HepG2 (cell line): Measurements from ENCODE around the gene TBXA2R. TPM values are rescaled to one million over a fixed set of nuclear protein-coding genes. Genes with fewer than 3 reads are reported as not detected.

Source experiments
- CCAR2 ChIP-seq: fragments of 200-400 bp; formaldehyde crosslinking; optimal IDR thresholded peaks from 2 replicates; pipeline ENCODE3; 2018; ENCODE audit warnings: low read depth, mild to moderate bottlenecking, low read length, moderate library complexity
- FOXC1 ChIP-seq: sonication (generic); formaldehyde crosslinking; IDR thresholded peaks from 2 replicates; pipeline ENCODE4 v1.8.0; 2022; ENCODE audit warnings: mild to moderate bottlenecking, missing genetic modification reagents, borderline replicate concordance
- HNRNPL ChIP-seq: fragments of 200-400 bp; formaldehyde crosslinking; IDR thresholded peaks from 2 replicates; pipeline ENCODE4 v1.6.1; 2017; ENCODE audit warnings: mild to moderate bottlenecking, low read depth, low read length
- JUN ChIP-seq: sonication (generic); formaldehyde crosslinking; IDR thresholded peaks from 2 replicates; pipeline ENCODE4 v1.4.0; 2020; ENCODE audit warnings: mild to moderate bottlenecking, missing genetic modification reagents
- PTBP1 ChIP-seq: fragments of 200-400 bp; formaldehyde crosslinking; IDR thresholded peaks from 2 replicates; pipeline ENCODE4 v1.6.1; 2018; ENCODE audit warnings: low read length, low read depth; ENCODE audit not compliant: poor library complexity, severe bottlenecking
- SAP130 ChIP-seq: IDR thresholded peaks from 2 replicates; pipeline ENCODE4 v1.6.1; 2016; ENCODE audit warnings: low read depth
- SIN3B ChIP-seq: fragments of 150-350 bp; IDR thresholded peaks from 2 replicates; pipeline ENCODE4 v1.6.1; 2014; ENCODE audit warnings: low read length
- SKI ChIP-seq: fragments of 450-650 bp; IDR thresholded peaks from one replicate; pipeline ENCODE4 v1.6.1; 2018; ENCODE audit warnings: mild to moderate bottlenecking; ENCODE audit not compliant: partially characterized antibody
- SP140L ChIP-seq: sonication (generic); formaldehyde crosslinking; IDR thresholded peaks from 2 replicates; pipeline ENCODE4 v1.4.0; 2020; ENCODE audit warnings: missing genetic modification reagents, borderline replicate concordance
- SRSF4 ChIP-seq: fragments of 200-400 bp; formaldehyde crosslinking; IDR thresholded peaks from one replicate; pipeline ENCODE4 v1.6.1; 2018; ENCODE audit warnings: mild to moderate bottlenecking, low read depth, low read length, moderate library complexity; ENCODE audit not compliant: poor library complexity, severe bottlenecking
- ZEB1 ChIP-seq: IDR thresholded peaks from 2 replicates; pipeline ENCODE4 v1.6.1; 2012; ENCODE audit warnings: mild to moderate bottlenecking, low read depth, inconsistent platforms; ENCODE audit not compliant: insufficient replicate concordance
- ZFP36 ChIP-seq: fragments of 150-350 bp; IDR thresholded peaks from 2 replicates; pipeline ENCODE4 v1.6.1; 2018; ENCODE audit warnings: borderline replicate concordance, low read length, low read depth; ENCODE audit not compliant: partially characterized antibody
- ZFX ChIP-seq: sonication (generic); formaldehyde crosslinking; IDR thresholded peaks from 2 replicates; pipeline ENCODE4 v1.4.0; 2020; ENCODE audit warnings: mild to moderate bottlenecking, low read depth, missing genetic modification reagents, moderate library complexity
- ZNF143 ChIP-seq: sonication (generic); formaldehyde crosslinking; IDR thresholded peaks from 2 replicates; pipeline ENCODE4 v1.4.0; 2020; ENCODE audit warnings: missing genetic modification reagents
- ZNF180 ChIP-seq: sonication (generic); formaldehyde crosslinking; IDR thresholded peaks from 2 replicates; pipeline ENCODE4 v1.4.0; 2020; ENCODE audit warnings: low read depth, missing genetic modification reagents, borderline replicate concordance
- ZNF496 ChIP-seq: sonication (generic); formaldehyde crosslinking; IDR thresholded peaks from 2 replicates; pipeline ENCODE4 v1.8.1; 2023; ENCODE audit warnings: mild to moderate bottlenecking, moderate library complexity, missing genetic modification reagents; ENCODE audit not compliant: insufficient replicate concordance
- ZNF678 ChIP-seq: sonication (generic); formaldehyde crosslinking; IDR thresholded peaks from 2 replicates; pipeline ENCODE4 v1.4.0; 2020; ENCODE audit warnings: mild to moderate bottlenecking, missing genetic modification reagents
- ZNF788 ChIP-seq: sonication (generic); formaldehyde crosslinking; IDR thresholded peaks from 2 replicates; pipeline ENCODE4 v1.5.0; 2020; ENCODE audit warnings: mild to moderate bottlenecking, missing genetic modification reagents, borderline replicate concordance
- ZSCAN22 ChIP-seq: sonication (generic); formaldehyde crosslinking; IDR thresholded peaks from 2 replicates; pipeline ENCODE4 v1.4.0; 2020; ENCODE audit warnings: mild to moderate bottlenecking, missing genetic modification reagents
- polyA plus RNA-seq, 8 experiments: library from polyadenylated mRNA; depleted of rRNA in 3 of 8; stranded (reverse) in 7 of 8; unstranded in 1 of 8; fragments of >200 nt; fragmentation: Illumina TruSeq in 4 of 8; extraction: Trizol in 4 of 8; gene quantifications; 2 replicates each; pipeline versions ENCODE4 v1.2.1 to v1.2.3, GENCODE V29; 2011 to 2016; ENCODE audit warnings: low read depth in 4 of 8, missing spikeins in 1 of 8, mixed read lengths in 1 of 8; ENCODE audit not compliant: insufficient read depth in 1 of 8
- total RNA-seq, 5 experiments: library from RNA; depleted of rRNA; stranded (reverse); fragments of >200 nt; fragmentation: Illumina TruSeq; extraction: Trizol; gene quantifications; 2 replicates each; pipeline ENCODE4 v1.2.3, GENCODE V29; 2016; ENCODE audit warnings: low read depth in 1 of 5
- TF ChIP-seq, protein P1 (sequence below): sonication (generic); formaldehyde crosslinking; IDR thresholded peaks from 2 replicates; pipeline ENCODE4 v1.4.0; 2020; ENCODE audit warnings: missing genetic modification reagents, borderline replicate concordance
- TF ChIP-seq, protein P2 (sequence below): sonication (generic); formaldehyde crosslinking; IDR thresholded peaks from 2 replicates; pipeline ENCODE4 v1.4.0; 2020; ENCODE audit warnings: missing genetic modification reagents
- TF ChIP-seq, protein P3 (sequence below): IDR thresholded peaks from 2 replicates; pipeline ENCODE4 v1.6.1; 2012; ENCODE audit warnings: inconsistent platforms

TBXA2R gene
- total and polyA plus RNA-seq, 2 of the 13 experiments (the other 11 are each of a cell fraction or from before 2014, with no cell fraction given), result 0.09 TPM; not detected in 1

DNA sequence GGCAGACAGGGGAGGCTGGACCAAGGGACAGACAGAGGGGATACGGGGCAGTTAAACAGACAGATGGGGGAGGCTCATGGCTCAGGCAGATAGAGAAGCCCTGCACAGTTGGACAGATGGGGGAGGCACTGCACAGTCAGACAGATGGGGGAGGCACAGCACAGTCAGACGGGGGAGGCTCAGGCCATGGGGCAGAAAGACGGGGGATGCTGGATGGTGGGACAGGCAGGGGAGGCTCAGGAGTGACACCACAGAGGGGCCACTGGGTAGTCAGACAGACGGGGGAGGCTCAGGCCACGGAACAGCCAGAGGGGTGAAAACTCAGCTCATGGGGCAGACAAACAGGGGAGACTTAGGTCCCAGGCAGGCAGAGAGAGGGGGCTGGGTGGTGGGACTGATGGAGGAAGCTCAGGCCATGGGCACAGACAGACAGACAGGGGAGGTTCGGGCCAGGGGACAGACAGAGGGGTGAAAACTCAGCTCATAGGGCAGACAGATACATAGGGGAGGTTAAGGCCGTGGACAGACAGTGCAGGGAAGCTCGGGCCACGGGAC lies 50.2 kb downstream of the TBXA2R start (continued):
- TF ChIP-seq, protein P1, sequence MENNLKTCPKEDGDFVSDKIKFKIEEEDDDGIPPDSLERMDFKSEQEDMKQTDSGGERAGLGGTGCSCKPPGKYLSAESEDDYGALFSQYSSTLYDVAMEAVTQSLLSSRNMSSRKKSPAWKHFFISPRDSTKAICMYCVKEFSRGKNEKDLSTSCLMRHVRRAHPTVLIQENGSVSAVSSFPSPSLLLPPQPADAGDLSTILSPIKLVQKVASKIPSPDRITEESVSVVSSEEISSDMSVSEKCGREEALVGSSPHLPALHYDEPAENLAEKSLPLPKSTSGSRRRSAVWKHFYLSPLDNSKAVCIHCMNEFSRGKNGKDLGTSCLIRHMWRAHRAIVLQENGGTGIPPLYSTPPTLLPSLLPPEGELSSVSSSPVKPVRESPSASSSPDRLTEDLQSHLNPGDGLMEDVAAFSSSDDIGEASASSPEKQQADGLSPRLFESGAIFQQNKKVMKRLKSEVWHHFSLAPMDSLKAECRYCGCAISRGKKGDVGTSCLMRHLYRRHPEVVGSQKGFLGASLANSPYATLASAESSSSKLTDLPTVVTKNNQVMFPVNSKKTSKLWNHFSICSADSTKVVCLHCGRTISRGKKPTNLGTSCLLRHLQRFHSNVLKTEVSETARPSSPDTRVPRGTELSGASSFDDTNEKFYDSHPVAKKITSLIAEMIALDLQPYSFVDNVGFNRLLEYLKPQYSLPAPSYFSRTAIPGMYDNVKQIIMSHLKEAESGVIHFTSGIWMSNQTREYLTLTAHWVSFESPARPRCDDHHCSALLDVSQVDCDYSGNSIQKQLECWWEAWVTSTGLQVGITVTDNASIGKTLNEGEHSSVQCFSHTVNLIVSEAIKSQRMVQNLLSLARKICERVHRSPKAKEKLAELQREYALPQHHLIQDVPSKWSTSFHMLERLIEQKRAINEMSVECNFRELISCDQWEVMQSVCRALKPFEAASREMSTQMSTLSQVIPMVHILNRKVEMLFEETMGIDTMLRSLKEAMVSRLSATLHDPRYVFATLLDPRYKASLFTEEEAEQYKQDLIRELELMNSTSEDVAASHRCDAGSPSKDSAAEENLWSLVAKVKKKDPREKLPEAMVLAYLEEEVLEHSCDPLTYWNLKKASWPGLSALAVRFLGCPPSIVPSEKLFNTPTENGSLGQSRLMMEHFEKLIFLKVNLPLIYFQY (CRISPR knock-in tag), result no peak
- TF ChIP-seq PTBP1, result peak; percentile 21
- TF ChIP-seq ZNF180 (CRISPR knock-in tag), result no peak
- TF ChIP-seq FOXC1, result no peak
- no peak for TF ChIP-seq JUN (CRISPR knock-in tag)
- peak; percentile 100 for TF ChIP-seq ZSCAN22 (CRISPR knock-in tag)
- 0 out of 2 replicates have a peak, but pooled peaks have one; percentile 21 for TF ChIP-seq ZNF143
- no peak for TF ChIP-seq ZFX
- no peak for TF ChIP-seq SKI
- 0 out of 2 replicates have a peak, but pooled peaks have one; percentile 41 for TF ChIP-seq ZNF788 (CRISPR knock-in tag)
- no peak for TF ChIP-seq ZEB1
- TF ChIP-seq CCAR2, result no peak
- peak; percentile 90 for TF ChIP-seq ZFP36
- TF ChIP-seq SP140L (CRISPR knock-in tag), result no peak
- TF ChIP-seq SIN3B, result no peak
- TF ChIP-seq, protein P2, sequence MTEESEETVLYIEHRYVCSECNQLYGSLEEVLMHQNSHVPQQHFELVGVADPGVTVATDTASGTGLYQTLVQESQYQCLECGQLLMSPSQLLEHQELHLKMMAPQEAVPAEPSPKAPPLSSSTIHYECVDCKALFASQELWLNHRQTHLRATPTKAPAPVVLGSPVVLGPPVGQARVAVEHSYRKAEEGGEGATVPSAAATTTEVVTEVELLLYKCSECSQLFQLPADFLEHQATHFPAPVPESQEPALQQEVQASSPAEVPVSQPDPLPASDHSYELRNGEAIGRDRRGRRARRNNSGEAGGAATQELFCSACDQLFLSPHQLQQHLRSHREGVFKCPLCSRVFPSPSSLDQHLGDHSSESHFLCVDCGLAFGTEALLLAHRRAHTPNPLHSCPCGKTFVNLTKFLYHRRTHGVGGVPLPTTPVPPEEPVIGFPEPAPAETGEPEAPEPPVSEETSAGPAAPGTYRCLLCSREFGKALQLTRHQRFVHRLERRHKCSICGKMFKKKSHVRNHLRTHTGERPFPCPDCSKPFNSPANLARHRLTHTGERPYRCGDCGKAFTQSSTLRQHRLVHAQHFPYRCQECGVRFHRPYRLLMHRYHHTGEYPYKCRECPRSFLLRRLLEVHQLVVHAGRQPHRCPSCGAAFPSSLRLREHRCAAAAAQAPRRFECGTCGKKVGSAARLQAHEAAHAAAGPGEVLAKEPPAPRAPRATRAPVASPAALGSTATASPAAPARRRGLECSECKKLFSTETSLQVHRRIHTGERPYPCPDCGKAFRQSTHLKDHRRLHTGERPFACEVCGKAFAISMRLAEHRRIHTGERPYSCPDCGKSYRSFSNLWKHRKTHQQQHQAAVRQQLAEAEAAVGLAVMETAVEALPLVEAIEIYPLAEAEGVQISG (CRISPR knock-in tag), result no peak
- no peak for TF ChIP-seq ZNF496 (CRISPR knock-in tag)
- TF ChIP-seq ZNF678 (CRISPR knock-in tag), result no peak
- TF ChIP-seq, protein P3, sequence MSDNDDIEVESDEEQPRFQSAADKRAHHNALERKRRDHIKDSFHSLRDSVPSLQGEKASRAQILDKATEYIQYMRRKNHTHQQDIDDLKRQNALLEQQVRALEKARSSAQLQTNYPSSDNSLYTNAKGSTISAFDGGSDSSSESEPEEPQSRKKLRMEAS, result no peak
- no peak for TF ChIP-seq SAP130
- TF ChIP-seq HNRNPL, result no peak
- no peak for TF ChIP-seq SRSF4
